CD14-positive monocyte (primary cell): ENCODE measurements around the gene HSPA1L. TPM values are rescaled to one million over a fixed set of nuclear protein-coding genes. Genes with fewer than 3 reads are reported as not detected.

Source experiments
- DNase-seq, 3 donors: peaks; one replicate each; pipeline ENCODE4 v3.0.0-alpha.2; 2011 to 2022
- H2AFZ ChIP-seq: 2 replicates; pipeline ENCODE4 v1.6.0; 2012; ENCODE audit warnings: mild to moderate bottlenecking, low read depth, low read length, inconsistent platforms; ENCODE audit not compliant: insufficient read depth, poor library complexity, severe bottlenecking
- H3K27ac ChIP-seq, 2 donors: 1 replicate in 1 of 2; 2 replicates in 1 of 2; pipeline ENCODE4 v1.5.1; 2012 to 2013; ENCODE audit warnings: low read length in 2 of 2, control low read depth in 1 of 2, inconsistent platforms in 1 of 2, low read depth in 1 of 2, mild to moderate bottlenecking in 1 of 2
- H3K27me3 ChIP-seq, 2 donors: one replicate each; pipeline versions ENCODE4 v1.6.0 to v1.6.1; 2011 to 2013; ENCODE audit warnings: low read length in 2 of 2; ENCODE audit not compliant: control insufficient read depth in 2 of 2, insufficient read depth in 2 of 2
- H3K36me3 ChIP-seq, 2 donors: replicated peaks in 1 of 2; 1 replicate in 1 of 2; 2 replicates in 1 of 2; pipeline versions ENCODE4 v1.5.1 to v1.6.1; 2012 to 2013; ENCODE audit warnings: low read length in 2 of 2, control low read depth in 1 of 2, inconsistent platforms in 1 of 2, mild to moderate bottlenecking in 1 of 2; ENCODE audit not compliant: insufficient read depth in 2 of 2, control insufficient read depth in 1 of 2
- H3K4me1 ChIP-seq, 2 donors: 1 replicate in 1 of 2; 2 replicates in 1 of 2; pipeline versions ENCODE4 v1.5.1 to v1.6.1; 2012 to 2013; ENCODE audit warnings: low read length in 2 of 2, control low read depth in 1 of 2, inconsistent platforms in 1 of 2, mild to moderate bottlenecking in 1 of 2, moderate library complexity in 1 of 2; ENCODE audit not compliant: insufficient read depth in 2 of 2, control insufficient read depth in 1 of 2
- H3K4me2 ChIP-seq: replicated peaks from 2 replicates; pipeline ENCODE3; 2012; ENCODE audit warnings: low read length, moderate library complexity, mild to moderate bottlenecking; ENCODE audit not compliant: poor library complexity, severe bottlenecking; ENCODE audit errors: extremely low read depth
- H3K4me3 ChIP-seq, 3 experiments: fragments of 200-600 bp in 1 of 3; sonication (generic) in 1 of 3; replicated peaks in 1 of 3; 1 replicate in 2 of 3; 2 replicates in 1 of 3; pipeline ENCODE4 v1.5.1; 2011 to 2013; ENCODE audit warnings: low read length in 3 of 3, mild to moderate bottlenecking in 3 of 3, control low read depth in 2 of 3, low read depth in 2 of 3, inconsistent platforms in 1 of 3, moderate library complexity in 1 of 3
- H3K79me2 ChIP-seq: 2 replicates; pipeline ENCODE4 v1.6.0; 2012; ENCODE audit warnings: mild to moderate bottlenecking, control low read depth, inconsistent platforms, low read length, moderate library complexity; ENCODE audit not compliant: insufficient read depth
- H3K9ac ChIP-seq: 2 replicates; pipeline ENCODE4 v1.6.0; 2017; ENCODE audit warnings: low read length, mild to moderate bottlenecking; ENCODE audit not compliant: insufficient read depth, poor library complexity, severe bottlenecking
- H3K9me3 ChIP-seq, 2 donors: replicated peaks in 1 of 2; 1 replicate in 1 of 2; 2 replicates in 1 of 2; pipeline versions ENCODE4 v1.5.1 to v1.6.1; 2012 to 2013; ENCODE audit warnings: low read length in 2 of 2, control low read depth in 1 of 2; ENCODE audit not compliant: control insufficient read depth in 1 of 2, insufficient read depth in 1 of 2
- H4K20me1 ChIP-seq: 2 replicates; pipeline ENCODE4 v1.6.0; 2012; ENCODE audit warnings: mild to moderate bottlenecking, low read length, control low read depth, moderate library complexity; ENCODE audit not compliant: insufficient read depth
- H3K27ac Mint-ChIP-seq, 7 donors: one replicate each; pipeline ENCODE4 v1.8.0; 2020; ENCODE audit warnings: mild to moderate bottlenecking in 7 of 7, mixed read lengths in 7 of 7, moderate library complexity in 6 of 7, inconsistent platforms in 2 of 7
- H3K27me3 Mint-ChIP-seq, 3 donors: one replicate each; pipeline ENCODE4 v1.8.0; 2021 to 2022; ENCODE audit warnings: low read depth in 3 of 3, mild to moderate bottlenecking in 3 of 3, mixed read lengths in 3 of 3, moderate library complexity in 3 of 3, inconsistent platforms in 1 of 3
- H3K36me3 Mint-ChIP-seq, 2 donors: one replicate each; pipeline ENCODE4 v1.8.0; 2020; ENCODE audit warnings: mixed read lengths in 2 of 2, inconsistent platforms in 1 of 2, mild to moderate bottlenecking in 1 of 2
- H3K4me1 Mint-ChIP-seq: one replicate; pipeline ENCODE4 v1.8.0; 2020; ENCODE audit warnings: mild to moderate bottlenecking, mixed read lengths
- H3K4me3 Mint-ChIP-seq, 2 donors: one replicate each; pipeline ENCODE4 v1.8.0; 2020; ENCODE audit warnings: mild to moderate bottlenecking in 2 of 2, mixed read lengths in 2 of 2, moderate library complexity in 1 of 2
- H3K9me3 Mint-ChIP-seq, 7 donors: one replicate each; pipeline ENCODE4 v1.8.0; 2020 to 2022; ENCODE audit warnings: mixed read lengths in 7 of 7, mild to moderate bottlenecking in 6 of 7, moderate library complexity in 6 of 7, inconsistent platforms in 2 of 7
- CTCF ChIP-seq: fragments of 200-600 bp; IDR thresholded peaks from one replicate; pipeline ENCODE4 v1.8.0; 2022; ENCODE audit warnings: antibody characterized with exemption, mild to moderate bottlenecking
- WGBS: methylation state at CpG from one replicate; pipeline ENCODE4 v1.1.5; 2013; ENCODE audit warnings: missing lambda C conversion rate; ENCODE audit not compliant: insufficient coverage; 5-methylcytosine and 5-hydroxymethylcytosine counted together
- intact Hi-C, 2 donors: fragments of 100-400 bp; cut with micrococcal nuclease; formaldehyde crosslinking; loops; one replicate each; pipeline versions ENCODE4 v1.15.0 to v1.15.1; 2023
- polyA plus RNA-seq, 3 donors: library from polyadenylated mRNA; depleted of rRNA in 1 of 3; unstranded in 2 of 3; stranded (reverse) in 1 of 3; fragments of 300-500 nt in 2 of 3; fragments of >200 nt in 1 of 3; fragmentation: Illumina TruSeq in 2 of 3; gene quantifications; 1 replicate in 2 of 3; 2 replicates in 1 of 3; pipeline ENCODE4 v1.2.3, GENCODE V29; 2012 to 2021

Gene HSPA1L
- polyA plus RNA-seq, 3 donors = 0.53 to 0.72 (median 0.55) TPM

GRCh38 chr6:31831350-31832215 lies 16.5 kb upstream of the HSPA1L start:
- no peak overlapping the region for H2AFZ ChIP-seq
- H3K9me3 ChIP-seq = no peaks in the 10 kb centered on the region
- DNase-seq = peak; percentile 23 to 37 (median 35)
- peak overlapping the region; percentile 97 for H3K4me2 ChIP-seq
- H3K4me1 ChIP-seq = peaks cover 57 to 69% of the 10 kb centered on the region in 2 donors
- Mint-ChIP-seq H3K27me3 (no peaks in the 10 kb centered on the region), H3K4me1 (peaks cover 47% of the 10 kb centered on the region), H3K27ac (peak overlapping the region; percentile 87 to 95 (median 93)), H3K9me3 (no peaks in the 10 kb centered on the region), H3K4me3 (peak overlapping the region; percentile 51 to 80), H3K36me3 (peaks cover 2 to 7% of the 10 kb centered on the region in 2 donors)
- 82% methylated on average over 3 of the region's 15 CpGs for WGBS
- H3K9ac ChIP-seq = peak overlapping the region; percentile 21
- no peaks in the 10 kb centered on the region for H3K27me3 ChIP-seq
- H3K36me3 ChIP-seq = no peaks in the 10 kb centered on the region
- intact Hi-C loops = loop anchor here (5.0 to 10.0 kb wide), 4 partner anchors 104 to 287 kb away; partner anchors contain the start of genes DDAH2 (in 2 of the 2), LY6G5C (in 2 of the 2), ATP6V1G2 (in 1 of the 2) and DDX39B (in 1 of the 2)
- H3K79me2 ChIP-seq = peaks cover 59% of the 10 kb centered on the region
- H3K27ac ChIP-seq = peak overlapping the region; percentile 70 to 87
- peak overlapping the region in 1 of 3 experiments; percentile 88 for H3K4me3 ChIP-seq
- peaks cover 9% of the 10 kb centered on the region for H4K20me1 ChIP-seq
- TF ChIP-seq CTCF = no peak

GRCh38 chr6:31830886-31831335 lies 15.8 kb upstream of the HSPA1L start:
- no peaks in the 10 kb centered on the region for H3K9me3 ChIP-seq
- intact Hi-C loops = loop anchor here (5.0 to 10.0 kb wide), 4 partner anchors 104 to 286 kb away; partner anchors contain the start of genes DDAH2 (in 2 of the 2), LY6G5C (in 2 of the 2), ATP6V1G2 (in 1 of the 2) and DDX39B (in 1 of the 2)
- peak overlapping the region; percentile 64 to 76 for H3K27ac ChIP-seq
- peaks cover 4% of the 10 kb centered on the region for H4K20me1 ChIP-seq
- H3K4me3 ChIP-seq = peak overlapping the region; percentile 63 to 88 (median 77)
- no peaks in the 10 kb centered on the region for H3K27me3 ChIP-seq
- H3K4me1 ChIP-seq = peaks cover 55 to 69% of the 10 kb centered on the region in 2 donors
- DNase-seq = no peak
- H2AFZ ChIP-seq = peak overlapping the region; percentile 29
- peaks cover 52% of the 10 kb centered on the region for H3K79me2 ChIP-seq
- Mint-ChIP-seq H3K4me1 (peaks cover 46% of the 10 kb centered on the region), H3K9me3 (no peaks in the 10 kb centered on the region), H3K27ac (peak overlapping the region; percentile 87 to 95 (median 93)), H3K4me3 (peak overlapping the region; percentile 80 to 96), H3K36me3 (peaks cover 0 to under 1% of the 10 kb centered on the region in 2 donors), H3K27me3 (no peaks in the 10 kb centered on the region)
- peak overlapping the region; percentile 0 for H3K9ac ChIP-seq
- 50% methylated on average over 2 of the region's 6 CpGs for WGBS
- no peaks in the 10 kb centered on the region for H3K36me3 ChIP-seq
- peak overlapping the region; percentile 97 for H3K4me2 ChIP-seq
- TF ChIP-seq CTCF = no peak
